B cell (primary cell): ENCODE data around the gene NAA80. TPM values are rescaled to one million over a fixed set of nuclear protein-coding genes. Genes with fewer than 3 reads are reported as not detected.
A peak's percentile ranks its signal among the peaks of the same experiment; 100 is the strongest.

ENCODE experiments used
- ATAC-seq: fragments of 200-7000 bp; cut with Tn5 transposase; one replicate; pipeline ENCODE4 v1.10.0; 2021; ENCODE audit warnings: low read depth, mild to moderate bottlenecking, moderate number of reproducible peaks, moderate library complexity
- CTCF ChIA-PET: fragments of 350-600 bp; sonication (Branson Sonifier 250); formaldehyde crosslinking; loops from one replicate; lab custom pipeline; 2021; ENCODE audit warnings: antibody characterized with exemption, inconsistent platforms; lab: Charles Lee
- POLR2A ChIA-PET: fragments of 350-600 bp; sonication (Branson Sonifier 250); formaldehyde crosslinking; loops from one replicate; lab custom pipeline; 2021; ENCODE audit warnings: antibody characterized with exemption; lab: Charles Lee
- DNase-seq: peaks from one replicate; pipeline ENCODE4 v3.0.0; 2013
- H2AFZ ChIP-seq: 2 replicates; pipeline ENCODE4 v1.6.1; 2012; ENCODE audit warnings: mild to moderate bottlenecking, low read depth, low read length; ENCODE audit not compliant: insufficient read depth, poor library complexity, severe bottlenecking
- H3K27ac ChIP-seq, 2 donors: 1 replicate in 1 of 2; 2 replicates in 1 of 2; pipeline ENCODE4 v1.5.1; 2012 to 2013; ENCODE audit warnings: low read length in 2 of 2, mild to moderate bottlenecking in 2 of 2, moderate library complexity in 1 of 2
- H3K27me3 ChIP-seq, 4 experiments: fragments of 200-600 bp in 1 of 4; sonication (generic) in 1 of 4; replicated peaks in 1 of 4; 1 replicate in 2 of 4; 2 replicates in 2 of 4; pipeline versions ENCODE4 v1.6.1 to v1.7.0; 2013 to 2016; ENCODE audit warnings: low read length in 3 of 4, mild to moderate bottlenecking in 2 of 4, mixed read lengths in 1 of 4, moderate library complexity in 1 of 4; ENCODE audit not compliant: insufficient read depth in 4 of 4, control insufficient read depth in 3 of 4; ENCODE audit errors: control extremely low read depth in 1 of 4
- H3K36me3 ChIP-seq, 2 experiments: replicated peaks in 1 of 2; 1 replicate in 1 of 2; 2 replicates in 1 of 2; pipeline versions ENCODE4 v1.6.1 to v1.7.1; 2013; ENCODE audit warnings: low read length in 1 of 2; ENCODE audit not compliant: insufficient read depth in 2 of 2, control insufficient read depth in 1 of 2; ENCODE audit errors: control extremely low read depth in 1 of 2, extremely low read depth in 1 of 2
- H3K4me1 ChIP-seq, 2 donors: fragments of 200-600 bp in 1 of 2; sonication (generic) in 1 of 2; 1 replicate in 1 of 2; 2 replicates in 1 of 2; pipeline versions ENCODE4 v1.5.1 to v1.6.1; 2013 to 2017; ENCODE audit warnings: low read length in 2 of 2; ENCODE audit not compliant: control insufficient read depth in 2 of 2, insufficient read depth in 2 of 2
- H3K4me2 ChIP-seq: replicated peaks from 2 replicates; pipeline ENCODE3; 2012; ENCODE audit warnings: mild to moderate bottlenecking, low read depth, low read length; ENCODE audit not compliant: poor library complexity, severe bottlenecking
- H3K4me3 ChIP-seq, 5 experiments: fragments of 200-600 bp in 1 of 5; sonication (generic) in 1 of 5; 1 replicate in 3 of 5; 2 replicates in 2 of 5; pipeline versions ENCODE4 v1.5.1 to v1.7.0; 2011 to 2016; ENCODE audit warnings: low read length in 4 of 5, mild to moderate bottlenecking in 4 of 5, low read depth in 2 of 5, control low read depth in 1 of 5, moderate library complexity in 1 of 5; ENCODE audit not compliant: insufficient read depth in 1 of 5; ENCODE audit errors: control extremely low read depth in 1 of 5, extremely low read depth in 1 of 5
- H3K79me2 ChIP-seq: fragments of 200-600 bp; sonication (generic); one replicate; pipeline ENCODE4 v1.6.0; 2016; ENCODE audit warnings: low read length; ENCODE audit not compliant: control insufficient read depth, insufficient read depth
- H3K9ac ChIP-seq: fragments of 200-600 bp; sonication (generic); 2 replicates; pipeline ENCODE4 v1.6.1; 2017; ENCODE audit warnings: mild to moderate bottlenecking, low read length, moderate library complexity
- H3K9me3 ChIP-seq, 3 donors: one replicate each; pipeline versions ENCODE4 v1.6.1 to v1.7.1; 2013; ENCODE audit warnings: low read length in 2 of 3; ENCODE audit not compliant: control insufficient read depth in 2 of 3, insufficient read depth in 1 of 3; ENCODE audit errors: control extremely low read depth in 1 of 3
- H4K20me1 ChIP-seq: 2 replicates; pipeline ENCODE4 v1.6.0; 2012; ENCODE audit warnings: mild to moderate bottlenecking, low read length; ENCODE audit not compliant: insufficient read depth, control insufficient read depth, poor library complexity, severe bottlenecking
- H3K27ac Mint-ChIP-seq: one replicate; pipeline ENCODE4 v1.8.0; 2021; ENCODE audit warnings: mixed read lengths
- H3K27me3 Mint-ChIP-seq: one replicate; pipeline ENCODE4 v1.8.0; 2021; ENCODE audit warnings: mixed read lengths
- H3K4me1 Mint-ChIP-seq: one replicate; pipeline ENCODE4 v1.8.0; 2021; ENCODE audit warnings: mixed read lengths
- H3K4me3 Mint-ChIP-seq: one replicate; pipeline ENCODE4 v1.8.0; 2021; ENCODE audit warnings: mixed read lengths
- H3K9me3 Mint-ChIP-seq: one replicate; pipeline ENCODE4 v1.8.0; 2022; ENCODE audit warnings: mixed read lengths; ENCODE audit not compliant: insufficient read depth
- CTCF ChIP-seq: fragments of 200-600 bp; IDR thresholded peaks from one replicate; pipeline ENCODE4 v1.8.0; 2022; ENCODE audit warnings: antibody characterized with exemption, mild to moderate bottlenecking
- EZH2 ChIP-seq: IDR thresholded peaks from 2 replicates; pipeline ENCODE4 v1.6.1; 2012; ENCODE audit warnings: borderline replicate concordance, low read depth, mild to moderate bottlenecking, moderate library complexity, low read length; ENCODE audit not compliant: insufficient read depth, poor library complexity, severe bottlenecking
- WGBS: methylation state at CpG from one replicate; pipeline ENCODE4 v1.1.5; 2013; ENCODE audit warnings: missing lambda C conversion rate; ENCODE audit not compliant: insufficient coverage; 5-methylcytosine and 5-hydroxymethylcytosine counted together
- intact Hi-C: fragments of 100-400 bp; cut with micrococcal nuclease; formaldehyde crosslinking; loops from one replicate; pipeline ENCODE4 v1.10.0; 2022
- polyA plus RNA-seq: library from polyadenylated mRNA; depleted of rRNA; stranded (reverse); fragments of >200 nt; gene quantifications from 2 replicates; pipeline ENCODE4 v1.2.3, GENCODE V29; 2012
- total RNA-seq, 2 donors: library from RNA; stranded (reverse); fragments of 120-200 nt in 1 of 2; gene quantifications; 1 replicate in 1 of 2; 2 replicates in 1 of 2; pipeline versions ENCODE4 v1.2.3 to v1.2.4, GENCODE V29; 2013 to 2022

The NAA80 gene
- total and polyA plus RNA-seq, 2 donors (not counting 1 experiment from before 2014, with no cell fraction given) = 37.8 to 49.0 TPM

- Histone ChIP-seq H3K4me3 (no peak overlapping the region), H3K36me3 (peaks cover 0 to 57% of the 10 kb centered on the region in 2 experiments), H4K20me1 (peaks cover 75% of the 10 kb centered on the region), H3K4me2 (no peak overlapping the region), H3K9ac (no peak overlapping the region), H3K27me3 (no peaks in the 10 kb centered on the region), H3K4me1 (peaks cover 12 to 23% of the 10 kb centered on the region in 2 donors), H3K9me3 (no peaks in the 10 kb centered on the region), H2AFZ (no peak overlapping the region), H3K79me2 (peaks cover 34% of the 10 kb centered on the region), H3K27ac (no peak overlapping the region)
- Mint-ChIP-seq H3K4me3 (no peak overlapping the region), H3K9me3 (no peaks in the 10 kb centered on the region), H3K4me1 (peaks cover 20% of the 10 kb centered on the region), H3K27me3 (no peaks in the 10 kb centered on the region), H3K27ac (no peak overlapping the region)
- peak; percentile 44 for DNase-seq
- ATAC-seq = no peak
- intact Hi-C loops = no loop called here
- no peak for TF ChIP-seq EZH2
- TF ChIP-seq CTCF = peak; percentile 41
- 99% methylated on average over 17 of the region's 20 CpGs for WGBS
- CTCF ChIA-PET = interaction anchor here (1.0 to 27.3 kb wide), 6 partner anchors 8 to 65 kb away, joined by 3 to 596 read pairs (median 4); partner anchors contain the start of genes GNAI2 and HYAL2
- POLR2A ChIA-PET = no interaction called here
Observed at GRCh38 chr3:50256978-50257890, 42.0 kb downstream of the NAA80 start.

- no peak overlapping the region for H2AFZ ChIP-seq
- peaks cover 8 to 28% of the 10 kb centered on the region in 2 donors for H3K4me1 ChIP-seq
- H3K27me3 ChIP-seq = no peaks in the 10 kb centered on the region
- peak overlapping the region in 1 of 2 donors; percentile 12 for H3K27ac ChIP-seq
- H3K4me3 Mint-ChIP-seq = no peak overlapping the region
- peaks cover 54% of the 10 kb centered on the region for H3K79me2 ChIP-seq
- H3K9me3 Mint-ChIP-seq = no peaks in the 10 kb centered on the region
- CTCF ChIA-PET = interaction anchor here (6.8 to 27.3 kb wide), 2 partner anchors 8 to 21 kb away, joined by 70 to 596 read pairs; partner anchors contain the start of gene GNAI2
- no peak overlapping the region for H3K4me3 ChIP-seq
- H4K20me1 ChIP-seq = peaks cover 95% of the 10 kb centered on the region
- H3K4me2 ChIP-seq = no peak overlapping the region
- no peak for DNase-seq
- intact Hi-C loops = no loop called here
- H3K27me3 Mint-ChIP-seq = no peaks in the 10 kb centered on the region
- H3K9ac ChIP-seq = no peak overlapping the region
- ATAC-seq = no peak
- H3K27ac Mint-ChIP-seq = peak overlapping the region; percentile 56
- peaks cover 30% of the 10 kb centered on the region for H3K4me1 Mint-ChIP-seq
- peaks cover 0 to 69% of the 10 kb centered on the region in 2 experiments for H3K36me3 ChIP-seq
- H3K9me3 ChIP-seq = no peaks in the 10 kb centered on the region
- no peak for TF ChIP-seq EZH2
- TF ChIP-seq CTCF = no peak
- 97% methylated on average over 7 of the region's 9 CpGs for WGBS
- POLR2A ChIA-PET = no interaction called here
Observed at GRCh38 chr3:50255251-50255615, 44.0 kb downstream of the NAA80 start.
